NK-92 (cell line): ENCODE data around the gene GRID1.
"Not testable (repeated sequence)": the region's sequence is repeated elsewhere in the genome, so short reads cannot be mapped to it uniquely, and the experiment has no call there.

Experiments
- DNase-seq: peaks from one replicate; lab custom pipeline; 2025; ENCODE audit not compliant: unreplicated experiment; lab: John Stamatoyannopoulos, UW

GRID1 gene

GRCh38 chr10:86254526-86255174 is 111.9 kb downstream of the GRID1 start:
- no peak for DNase-seq

DNA sequence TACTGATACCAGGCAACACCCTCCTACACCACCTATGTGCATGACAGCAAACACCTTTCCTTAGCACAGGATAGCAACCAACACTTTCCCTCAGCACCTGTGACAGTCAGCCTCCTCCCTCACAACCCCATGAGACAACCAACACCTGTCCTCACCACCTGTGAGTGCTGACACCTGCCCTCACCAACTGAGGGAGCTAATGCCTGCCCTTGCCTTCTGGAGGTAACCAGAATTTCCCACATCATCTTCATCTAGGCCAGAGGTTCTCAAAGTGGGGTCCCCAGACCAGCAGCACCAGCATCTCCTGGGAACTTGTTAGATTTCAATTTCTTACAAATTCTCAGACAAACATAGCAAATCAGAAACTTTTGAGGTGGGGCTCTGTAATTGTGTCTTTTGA is 112.5 kb downstream of the GRID1 start:
- DNase-seq, result no peak

GRCh38 chr10:86253091-86254072 is 113.2 kb downstream of the GRID1 start:
- no peak for DNase-seq

DNA sequence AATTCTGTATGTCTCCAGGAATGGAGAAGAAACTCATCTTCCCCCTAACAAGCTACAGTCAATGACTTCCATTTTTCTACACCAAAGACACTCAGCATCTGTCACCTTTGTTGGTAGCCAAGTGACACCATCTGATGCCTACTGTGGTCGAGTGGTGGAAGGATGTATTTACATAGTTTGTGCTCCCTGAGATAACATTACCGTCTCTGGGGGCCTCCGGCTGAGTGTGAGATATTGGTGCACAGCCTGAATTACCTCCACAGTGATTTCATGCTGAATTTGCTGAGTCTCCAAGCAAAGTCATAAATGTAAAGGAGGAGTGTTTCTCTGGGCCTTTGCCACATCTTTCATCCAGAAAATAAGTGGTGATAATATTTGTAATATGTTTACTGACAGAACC is 114.0 kb downstream of the GRID1 start:
- DNase-seq, result no peak

DNA sequence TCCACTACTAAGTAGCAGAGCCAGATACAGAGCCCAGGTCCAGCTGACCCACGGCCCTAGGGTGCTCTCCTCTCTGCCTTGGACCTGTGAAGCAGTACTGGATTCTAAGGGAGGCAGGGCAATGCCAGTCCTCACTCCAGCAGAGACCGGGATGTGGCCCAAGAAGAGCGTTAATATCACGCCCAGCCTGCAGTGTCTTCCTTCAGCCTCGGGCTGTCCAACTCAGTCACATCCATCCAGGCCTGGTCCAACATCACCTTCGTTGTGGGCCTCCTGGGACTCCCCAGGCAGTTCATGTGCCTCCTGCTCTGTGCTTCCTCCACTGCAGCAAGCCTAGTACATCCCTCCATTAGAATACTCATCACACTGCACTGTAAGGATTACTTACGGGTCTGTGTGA is 114.5 kb downstream of the GRID1 start:
- no peak for DNase-seq

- no peak for DNase-seq
These were observed 115.2 kb downstream of the GRID1 start for GRCh38 chr10:86251426-86251825.

- DNase-seq, result no peak
These were observed 116.2 kb downstream of the GRID1 start for GRCh38 chr10:86250399-86250798.

GRCh38 chr10:86249794-86250193 is 116.8 kb downstream of the GRID1 start:
- DNase-seq, result no peak

DNA sequence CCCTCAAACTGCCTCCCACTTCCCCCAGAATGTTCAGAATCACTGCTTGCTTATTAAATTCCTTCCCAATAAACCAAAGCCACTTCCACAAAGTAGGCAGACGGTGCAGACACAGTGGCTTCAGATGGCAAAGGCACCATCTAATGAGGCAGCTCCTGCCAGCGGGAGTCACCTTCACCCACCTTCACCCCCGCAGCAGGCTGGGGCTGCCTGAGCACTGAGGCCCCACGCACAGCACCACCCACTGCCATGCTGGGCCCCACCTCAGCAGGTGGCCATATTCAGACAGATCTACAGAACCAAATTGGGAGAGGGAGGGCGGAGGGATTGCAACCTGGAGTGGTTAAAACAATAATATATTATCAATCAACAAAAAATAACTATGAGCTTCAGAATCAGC is 118.5 kb downstream of the GRID1 start:
- no peak for DNase-seq

- DNase-seq, result no peak
These were observed 119.0 kb downstream of the GRID1 start for GRCh38 chr10:86247588-86247987.

DNA sequence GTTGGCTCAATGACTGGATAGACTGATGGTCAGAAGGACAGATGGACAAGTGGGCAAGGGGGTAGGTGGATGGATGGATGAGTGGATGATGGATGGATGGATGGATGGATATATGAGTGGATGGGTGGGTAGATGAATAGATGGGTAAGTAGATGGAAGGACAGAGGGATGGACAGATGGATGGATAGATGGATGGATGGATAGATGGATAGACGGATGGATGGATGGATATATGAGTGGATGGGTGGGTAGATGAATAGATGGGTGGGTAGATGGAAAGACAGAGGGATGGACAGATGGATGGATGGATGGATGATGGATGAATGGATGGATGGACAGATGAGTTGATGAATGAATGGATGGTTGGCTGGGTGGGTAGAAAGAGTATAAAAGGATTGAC is 119.5 kb downstream of the GRID1 start:
- no peak for DNase-seq

- no peak for DNase-seq
These were observed 120.2 kb downstream of the GRID1 start for GRCh38 chr10:86246279-86246940.

- no peak for DNase-seq
These were observed 121.6 kb downstream of the GRID1 start for GRCh38 chr10:86245015-86245394.

GRCh38 chr10:86244297-86245014 is 122.1 kb downstream of the GRID1 start:
- DNase-seq, result no peak

DNA sequence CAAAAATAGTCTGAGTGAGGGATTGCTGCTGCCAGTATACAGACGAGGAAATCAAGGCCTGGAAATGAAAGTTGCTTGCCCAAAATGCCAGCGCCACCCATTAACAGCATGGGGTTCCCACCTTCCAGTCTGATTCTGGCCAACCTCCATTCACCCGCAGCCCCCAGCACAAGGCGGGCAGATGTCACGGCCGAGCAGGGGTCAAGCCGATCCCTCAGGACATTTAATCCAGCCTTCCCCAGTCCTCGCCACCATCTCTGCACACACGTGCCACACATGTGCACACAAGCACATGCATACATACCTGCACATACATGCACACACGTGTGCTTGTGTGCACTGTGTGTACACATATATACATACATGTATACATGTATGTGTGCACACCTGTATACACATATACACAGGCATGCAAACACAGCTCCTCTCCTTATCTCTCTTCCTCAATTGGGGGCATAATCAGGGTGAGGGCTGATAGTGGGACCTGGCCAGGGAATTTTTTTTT is 122.9 kb downstream of the GRID1 start:
- no peak for DNase-seq

DNA sequence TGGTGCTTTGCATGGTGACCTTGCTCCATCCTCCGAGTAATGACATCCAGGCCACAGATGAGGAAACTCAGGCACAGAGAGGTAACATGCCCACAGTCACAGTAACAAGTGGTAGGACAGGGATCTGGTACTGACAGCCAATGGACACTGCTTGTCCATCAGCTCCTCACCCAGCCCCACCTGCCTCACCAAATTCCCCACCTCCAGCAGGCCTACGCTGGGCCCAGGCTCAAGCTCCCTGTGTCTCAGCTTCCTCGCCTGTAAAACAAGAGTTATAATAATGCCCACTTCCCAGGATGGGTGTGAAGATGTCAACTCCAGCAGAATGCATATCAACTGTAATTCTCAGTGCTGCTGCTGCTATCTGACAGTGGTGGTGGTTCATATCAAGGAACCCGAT is 123.8 kb downstream of the GRID1 start:
- no peak for DNase-seq

DNA sequence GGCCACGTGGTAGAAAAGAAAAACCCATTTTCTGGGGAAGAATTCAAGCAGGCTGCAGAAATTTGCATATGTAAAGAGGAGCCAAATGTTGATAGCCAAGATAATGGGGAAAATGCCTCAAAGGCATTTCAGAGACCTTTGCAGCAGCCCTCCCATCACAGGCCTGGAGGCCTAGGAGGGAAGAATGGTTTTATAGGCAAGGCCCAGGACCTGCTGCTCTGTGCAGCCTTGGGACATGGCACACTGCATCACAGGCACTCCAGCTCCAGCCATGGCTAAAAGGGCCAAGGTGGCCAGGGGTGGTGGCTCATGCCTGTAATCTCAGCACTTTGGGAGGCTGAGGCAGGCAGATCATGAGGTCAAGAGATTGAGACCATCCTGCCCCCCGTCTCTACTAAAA is 128.5 kb downstream of the GRID1 start:
- not testable (repeated sequence) for DNase-seq

- no peak for DNase-seq
These were observed 131.9 kb downstream of the GRID1 start for GRCh38 chr10:86234541-86235270.

- no peak for DNase-seq
These were observed 132.5 kb downstream of the GRID1 start for GRCh38 chr10:86234107-86234506.

GRCh38 chr10:86233131-86233530 is 133.5 kb downstream of the GRID1 start:
- no peak for DNase-seq
